HG03460 (cell line): Measurements from ENCODE around the gene ZNF862.

Source experiments
- ATAC-seq: cut with Tn5 transposase; IDR thresholded peaks from one replicate; pipeline ENCODE4 v1.9.1; 2021; ENCODE audit not compliant: unreplicated experiment

Gene ZNF862

DNA sequence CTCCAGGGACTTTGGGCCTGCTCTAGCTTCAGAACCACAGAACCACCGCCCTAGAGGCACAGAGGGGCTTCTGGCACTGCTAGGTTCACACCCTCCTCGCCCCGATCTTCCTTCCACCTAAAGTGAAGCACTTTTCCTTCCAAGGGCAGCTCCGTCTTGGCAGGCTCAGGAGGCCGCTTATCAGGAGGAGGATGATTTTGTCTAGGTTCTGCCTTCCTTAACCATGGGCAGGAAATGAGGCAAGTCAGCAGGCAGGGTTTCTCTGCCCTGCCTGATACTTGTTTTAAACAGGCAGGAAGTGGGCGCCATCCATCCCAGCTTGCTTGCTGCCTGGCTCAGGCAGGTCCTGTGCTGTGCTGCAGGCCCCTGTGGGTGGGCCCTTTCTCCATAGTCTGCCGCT lies 27.3 kb downstream of the ZNF862 start:
- ATAC-seq = no peak

DNA sequence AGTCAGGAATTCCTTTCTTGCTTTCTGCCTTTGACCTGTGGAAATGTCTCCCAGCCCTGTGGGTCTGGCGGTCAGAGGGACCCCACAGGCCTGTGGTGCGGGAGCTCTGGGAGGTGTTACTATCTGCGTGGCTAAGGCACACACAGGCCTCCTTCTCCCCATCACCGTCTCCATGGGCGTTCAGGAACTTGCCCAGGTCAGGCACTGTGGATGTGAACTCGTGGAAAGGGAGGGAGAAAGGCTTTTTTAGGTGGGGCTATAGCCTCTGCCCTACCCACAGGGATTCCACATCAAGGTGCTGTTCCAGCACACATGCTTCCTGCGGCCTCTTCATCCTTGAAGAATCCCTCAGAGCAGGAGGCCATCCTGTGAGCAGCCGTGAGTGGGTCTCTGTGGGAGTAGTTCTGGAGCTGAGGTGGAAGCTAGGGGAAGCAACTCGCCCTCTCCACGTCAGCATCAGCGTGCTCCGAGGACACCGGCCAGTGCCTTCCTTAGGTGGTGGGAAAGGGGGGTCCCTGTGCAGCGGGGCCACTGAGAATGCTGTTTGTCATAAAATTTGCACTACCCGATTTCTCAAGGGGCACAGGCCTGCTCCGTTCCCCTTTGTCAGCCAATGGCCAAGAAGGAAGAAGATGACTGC lies 28.1 kb downstream of the ZNF862 start:
- no peak for ATAC-seq

DNA sequence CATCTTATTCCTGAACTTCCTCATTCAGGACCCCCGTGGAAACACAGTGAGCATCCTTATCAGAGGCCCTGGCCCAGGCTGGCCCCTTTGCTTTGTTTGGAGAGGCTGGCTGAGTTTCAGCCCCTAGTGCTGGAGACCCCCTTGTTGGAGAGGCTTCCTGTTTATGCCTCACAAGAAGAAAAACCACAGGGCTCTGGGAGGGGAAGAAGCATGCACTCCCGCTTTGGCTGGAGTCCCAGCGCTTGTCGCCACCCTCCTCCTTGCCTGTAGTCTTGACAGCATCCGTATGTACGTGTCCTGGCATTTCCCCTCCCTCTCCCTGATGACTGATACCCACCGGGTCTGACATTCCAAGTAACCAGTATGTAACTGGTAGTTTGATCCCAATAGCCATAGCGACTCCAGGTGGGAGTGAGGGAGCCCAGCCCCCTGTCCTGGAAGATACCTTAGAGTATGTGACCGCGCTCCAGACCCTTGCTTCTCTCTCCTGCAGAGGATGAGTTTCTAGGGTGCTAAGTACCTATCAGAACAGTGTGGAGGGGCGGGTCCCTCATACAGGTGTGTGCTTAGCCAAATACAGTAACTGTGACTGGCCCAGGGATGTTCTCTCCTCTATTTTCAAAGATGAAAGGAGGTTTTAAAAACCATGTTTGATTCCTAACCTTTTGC lies 28.7 kb downstream of the ZNF862 start:
- no peak for ATAC-seq

DNA sequence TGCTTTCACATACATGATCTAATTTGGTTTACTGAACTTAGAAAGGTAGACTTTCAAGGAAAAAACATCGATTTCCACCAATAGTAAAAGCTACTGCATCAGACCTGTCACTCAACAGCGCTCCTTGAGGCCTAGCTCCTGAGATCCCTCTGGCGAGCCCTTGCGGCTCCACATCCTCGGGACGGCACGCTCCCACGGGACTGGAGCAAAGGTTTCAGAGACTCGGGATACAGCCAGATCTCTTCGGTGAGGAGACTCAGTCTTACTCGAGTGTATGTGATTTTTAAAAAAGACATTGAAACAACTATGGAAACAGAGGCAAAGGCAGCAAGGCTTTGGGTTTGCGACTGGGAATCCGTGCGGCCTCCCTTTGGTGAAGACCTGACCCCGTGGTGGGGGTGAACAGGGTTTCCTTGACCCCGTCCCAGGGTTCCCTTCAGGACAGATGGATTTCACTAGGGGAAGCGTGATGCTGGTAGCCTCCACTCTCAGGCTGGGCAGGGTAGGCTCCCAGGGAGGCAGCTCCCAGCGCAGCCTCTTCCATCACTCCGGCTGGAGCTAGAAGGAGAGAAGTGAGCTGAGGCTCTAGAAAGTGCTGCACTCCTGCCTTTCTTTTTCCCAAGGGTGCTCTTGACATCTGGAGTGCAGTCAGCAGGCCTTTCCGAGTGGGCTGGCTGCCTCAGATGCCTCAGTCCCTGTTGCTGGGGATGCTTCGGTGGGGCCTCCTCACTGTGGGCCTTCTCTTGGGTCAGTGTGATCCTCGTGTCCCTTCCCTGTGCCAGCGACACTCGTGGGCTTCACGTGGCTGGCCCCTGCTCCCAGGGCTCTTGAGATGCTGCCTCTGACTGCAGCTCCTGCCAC lies 29.8 kb downstream of the ZNF862 start:
- ATAC-seq = no peak

DNA sequence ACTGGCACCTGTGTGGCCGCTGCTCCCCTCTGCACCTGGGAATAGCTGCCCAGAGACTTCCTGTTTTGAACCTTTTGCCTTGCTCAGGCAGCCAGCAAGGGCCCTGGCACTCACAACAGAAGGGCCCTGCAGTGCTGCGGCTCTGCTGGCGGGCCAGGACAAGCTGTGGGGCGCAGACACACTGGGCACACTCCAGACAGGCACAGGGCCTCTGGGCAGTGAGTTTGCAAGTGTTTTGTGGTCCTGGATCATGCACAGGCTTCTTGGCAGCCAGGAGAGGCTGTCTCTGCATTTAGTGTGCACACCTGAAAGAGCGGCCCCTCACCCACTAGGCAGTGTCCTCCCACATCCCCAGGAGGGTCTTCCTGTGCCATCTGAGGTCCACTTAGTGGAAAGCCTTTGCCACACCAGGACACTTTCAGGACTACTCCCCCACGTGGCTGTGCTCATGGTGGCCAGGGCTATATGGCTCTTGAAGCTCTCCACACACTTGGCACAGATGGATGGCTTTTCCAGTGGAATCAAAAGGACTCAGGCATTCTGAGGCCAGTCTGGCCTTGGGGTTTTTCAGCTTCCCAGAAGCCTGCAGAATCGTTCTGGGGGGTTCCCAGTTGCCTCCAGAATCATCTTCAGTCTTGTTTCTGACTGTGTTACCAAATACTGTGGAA lies 30.6 kb downstream of the ZNF862 start:
- ATAC-seq = no peak

DNA sequence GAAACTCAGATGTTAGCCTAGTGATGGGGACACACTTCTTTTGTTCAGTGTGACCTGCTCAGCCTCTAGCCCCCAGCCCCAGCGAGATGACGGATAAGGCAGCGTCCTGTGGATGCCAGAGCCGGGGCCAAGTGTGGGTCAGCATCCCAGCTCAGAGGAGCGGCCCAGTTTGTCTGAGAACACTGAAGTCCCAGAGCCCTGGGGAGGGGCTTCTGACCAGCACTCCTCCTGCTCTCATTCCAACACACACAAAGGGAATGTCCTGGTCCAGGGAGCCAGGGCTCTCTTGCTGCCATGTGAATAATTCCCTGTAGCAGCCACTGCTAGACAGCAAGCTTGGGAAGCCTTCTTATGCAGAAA lies 31.1 kb downstream of the ZNF862 start:
- ATAC-seq = no peak

DNA sequence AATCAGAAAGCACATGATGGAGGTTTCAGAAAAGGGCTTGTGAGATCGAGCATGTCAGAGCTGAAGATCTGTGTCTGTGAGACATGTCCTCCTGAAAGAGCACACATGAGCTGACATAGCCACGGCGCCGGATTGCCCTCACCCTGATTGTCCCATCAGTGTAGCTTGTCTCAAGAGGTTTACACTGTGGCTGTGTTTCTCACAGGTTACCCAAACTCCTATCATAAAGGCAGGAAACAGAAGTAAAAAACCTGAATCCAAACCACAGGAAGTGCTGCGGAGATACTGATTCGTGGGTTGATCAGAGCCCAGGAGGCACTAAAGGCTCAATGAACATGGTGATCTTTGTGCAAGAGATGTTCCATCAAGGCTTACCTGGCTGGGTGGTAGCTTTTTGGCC lies 31.7 kb downstream of the ZNF862 start:
- ATAC-seq = no peak

DNA sequence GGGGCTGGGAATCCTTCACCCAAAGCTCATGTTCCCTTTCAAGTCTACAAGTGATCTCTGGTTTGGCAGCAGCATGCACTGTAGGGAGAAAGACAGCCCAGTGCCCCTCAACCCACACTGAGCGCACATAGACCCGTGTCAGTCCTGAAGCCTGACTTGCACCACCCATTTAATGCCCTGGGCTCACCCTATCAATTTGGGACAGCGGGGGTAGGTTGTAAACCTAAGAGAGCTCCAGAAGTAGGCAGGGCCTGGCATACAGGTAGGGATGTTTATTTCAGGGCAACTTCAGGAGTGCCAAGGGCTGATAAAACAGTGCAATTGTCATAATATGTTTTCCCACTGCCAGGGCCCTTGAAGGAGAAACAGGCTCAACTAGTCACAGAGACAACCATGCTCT lies 32.1 kb downstream of the ZNF862 start:
- ATAC-seq = no peak

DNA sequence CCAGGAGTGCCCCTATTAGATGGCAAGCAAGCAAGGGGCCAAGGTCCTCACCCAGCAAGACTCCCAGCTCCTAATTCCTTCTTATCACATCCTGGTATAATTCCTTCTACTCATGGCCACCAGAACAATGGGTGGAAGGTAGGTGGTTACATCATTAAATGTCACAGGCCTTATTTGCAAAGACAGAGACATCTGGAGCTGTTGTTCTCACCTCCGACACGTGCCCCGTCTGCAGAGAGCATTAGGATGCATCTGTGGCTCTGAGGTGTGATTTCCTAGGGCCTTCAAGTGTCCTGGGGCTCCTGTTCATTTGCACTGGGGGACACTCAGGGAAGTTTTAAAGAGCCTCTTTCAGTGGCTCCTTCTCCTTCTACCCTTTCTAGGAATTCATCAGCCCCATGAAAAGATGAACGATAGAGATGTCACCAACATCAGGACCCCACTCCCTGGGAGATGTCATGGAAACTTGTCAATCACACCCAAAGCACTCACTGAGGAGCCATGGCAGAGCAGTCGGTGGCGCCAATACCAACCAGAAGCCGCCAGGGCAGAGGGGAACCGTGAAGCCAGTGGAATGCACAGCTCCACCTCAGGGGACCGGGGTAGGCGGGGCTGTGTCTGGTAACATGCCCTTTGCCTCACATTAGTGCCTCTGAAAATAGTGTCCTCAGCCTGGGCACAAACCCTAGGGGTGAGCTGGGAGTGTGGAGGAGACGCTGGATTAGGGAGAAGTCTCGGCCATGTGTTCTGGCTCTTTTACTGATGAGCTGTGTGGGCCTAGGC lies 32.7 kb downstream of the ZNF862 start:
- no peak for ATAC-seq

DNA sequence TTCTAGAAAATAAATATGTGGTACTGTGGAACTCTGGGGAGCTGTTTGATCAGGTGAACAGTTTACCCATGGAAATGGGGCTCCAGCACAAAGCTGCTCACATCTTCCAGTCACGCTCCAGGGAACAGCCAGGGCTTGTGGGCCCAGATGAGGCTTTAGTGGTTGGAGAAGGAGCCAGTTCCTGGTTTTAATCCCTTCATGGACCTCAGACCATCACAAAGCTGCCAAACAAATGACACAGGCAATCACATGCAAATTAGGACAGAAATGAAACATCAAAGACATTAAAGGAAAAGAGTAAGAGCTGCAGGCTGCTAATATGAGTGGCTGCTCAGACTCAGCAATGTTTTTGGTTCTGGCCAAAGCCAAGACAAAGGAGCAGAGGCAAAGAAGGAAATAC lies 33.4 kb downstream of the ZNF862 start:
- ATAC-seq = no peak

DNA sequence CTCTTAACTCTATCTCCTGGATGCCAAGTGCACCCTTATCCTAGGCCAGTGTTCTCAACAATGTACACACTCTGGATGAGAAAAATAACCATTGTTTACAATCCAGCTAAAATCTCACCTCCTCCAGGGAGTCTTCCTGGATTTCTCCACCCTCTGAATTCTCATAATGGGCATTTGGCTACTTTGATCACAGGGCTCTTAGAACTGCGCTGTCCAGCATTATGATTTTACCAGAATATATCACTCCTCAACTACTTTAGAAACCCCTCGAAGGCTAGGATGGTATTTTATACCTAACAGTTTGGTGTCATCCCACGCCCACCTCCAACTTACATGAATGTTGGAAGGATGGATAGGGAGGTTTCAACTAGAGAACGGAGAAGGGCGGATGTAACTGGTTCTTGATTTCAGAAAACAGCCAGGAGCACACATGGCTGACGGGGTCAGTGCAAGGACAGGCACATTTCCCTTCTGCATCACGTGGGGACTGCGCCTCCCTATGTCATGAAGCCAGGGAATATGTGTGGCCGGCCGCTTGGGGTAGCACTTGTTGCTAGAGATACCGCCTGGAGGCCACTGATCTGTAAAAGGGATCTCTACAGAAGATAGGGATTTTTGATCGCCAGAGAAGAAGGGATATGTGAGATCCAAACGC lies 34.4 kb downstream of the ZNF862 start:
- no peak for ATAC-seq

DNA sequence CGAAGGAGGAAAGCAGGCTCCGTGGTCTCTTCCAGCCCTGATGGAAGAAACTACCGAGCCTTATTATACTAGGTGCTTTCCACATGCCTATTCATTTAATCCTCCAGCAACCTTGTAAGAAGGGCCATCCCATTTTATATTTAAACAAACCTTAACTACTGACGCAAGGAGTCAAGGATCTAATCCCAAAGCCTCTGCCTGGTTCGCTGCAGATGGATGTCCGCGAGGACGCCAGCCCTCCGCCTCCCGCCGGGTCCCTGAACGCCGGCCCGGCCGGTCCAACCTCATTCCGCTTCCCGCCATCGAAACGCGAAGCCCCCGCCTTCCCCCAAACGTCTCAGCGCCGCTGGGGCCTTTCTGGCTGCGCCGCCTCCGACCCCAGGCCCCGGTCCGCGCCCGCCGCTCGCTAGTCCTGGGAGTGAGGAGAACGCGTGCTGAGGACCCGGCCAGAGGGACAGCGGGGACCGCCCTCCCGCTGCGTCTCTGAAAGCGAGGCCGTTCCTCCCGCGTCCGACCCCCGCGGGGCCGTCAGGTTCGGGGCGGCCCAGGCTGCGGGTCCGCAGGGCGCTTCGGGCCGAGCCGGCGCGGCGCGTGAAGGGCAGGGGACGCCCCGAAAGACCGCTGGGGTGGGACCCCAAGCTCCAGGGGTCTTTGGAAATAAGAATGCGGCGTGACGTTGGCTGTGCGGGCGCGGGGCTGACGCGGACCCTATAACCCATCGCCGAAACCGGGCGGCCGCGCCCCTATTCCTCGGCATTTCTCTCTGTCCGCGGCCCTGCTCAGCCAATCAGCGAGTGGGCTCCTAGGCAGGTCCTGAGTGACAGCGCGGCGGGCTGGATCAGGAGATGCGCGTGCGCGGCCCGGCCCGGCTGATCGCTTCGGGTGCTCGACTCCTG lies 35.1 kb downstream of the ZNF862 start, which contains the start of gene ATP6V0E2:
Gene ATP6V0E2, plus strand, starts transcription at position 896 of the 896 bp plus-strand sequence. CDS start 97 bp downstream, outside the sequence.
- peak; percentile 84 for ATAC-seq

DNA sequence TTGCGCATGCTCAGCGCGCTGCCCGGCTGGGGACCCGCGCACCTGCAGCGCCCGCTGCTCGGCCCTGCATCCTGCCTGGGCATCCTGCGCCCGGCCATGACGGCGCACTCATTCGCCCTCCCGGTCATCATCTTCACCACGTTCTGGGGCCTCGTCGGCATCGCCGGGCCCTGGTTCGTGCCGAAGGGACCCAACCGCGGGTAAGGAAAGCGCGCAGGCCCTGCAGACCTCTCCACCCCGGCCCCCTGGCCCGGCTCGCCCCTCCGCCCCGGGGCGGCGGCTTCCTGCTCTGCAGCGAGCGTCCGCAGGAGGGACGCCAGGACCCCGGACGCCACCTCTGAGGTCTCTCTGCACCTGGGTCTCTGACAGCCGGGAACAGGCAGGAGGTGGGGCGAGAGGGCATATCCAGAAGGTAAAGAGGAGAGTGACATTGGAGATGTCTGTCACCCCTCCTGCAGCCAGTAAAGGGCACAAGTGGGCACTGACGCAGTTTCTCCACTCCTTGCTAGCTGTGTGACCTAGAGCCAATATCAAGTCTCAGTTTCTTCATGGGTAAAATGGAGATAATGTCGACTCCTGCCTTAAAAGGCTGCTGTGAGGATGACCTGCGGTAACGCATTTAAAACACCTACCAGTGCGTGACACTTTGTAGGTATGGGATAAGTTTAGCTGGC lies 35.9 kb downstream of the ZNF862 start:
- ATAC-seq = peak; percentile 23

DNA sequence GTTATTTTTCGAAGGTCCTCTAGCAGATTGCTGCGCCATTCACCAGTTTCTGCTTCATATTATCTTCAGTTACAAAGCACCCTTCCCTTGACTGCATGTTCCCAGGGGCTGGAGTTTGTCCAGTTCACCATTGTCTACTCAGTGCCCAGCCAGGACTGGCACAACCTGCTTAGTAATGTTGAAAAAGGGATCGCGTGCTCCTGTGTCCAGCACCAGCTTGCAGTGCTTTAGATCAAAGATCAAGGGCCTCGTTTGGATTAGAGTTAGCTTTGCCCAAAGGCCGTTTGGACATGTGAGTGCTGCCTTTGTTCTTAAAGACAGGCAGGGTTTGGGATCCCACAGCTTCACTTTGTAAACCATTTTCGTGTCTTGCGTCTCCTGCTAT lies 36.5 kb downstream of the ZNF862 start:
- ATAC-seq = no peak

DNA sequence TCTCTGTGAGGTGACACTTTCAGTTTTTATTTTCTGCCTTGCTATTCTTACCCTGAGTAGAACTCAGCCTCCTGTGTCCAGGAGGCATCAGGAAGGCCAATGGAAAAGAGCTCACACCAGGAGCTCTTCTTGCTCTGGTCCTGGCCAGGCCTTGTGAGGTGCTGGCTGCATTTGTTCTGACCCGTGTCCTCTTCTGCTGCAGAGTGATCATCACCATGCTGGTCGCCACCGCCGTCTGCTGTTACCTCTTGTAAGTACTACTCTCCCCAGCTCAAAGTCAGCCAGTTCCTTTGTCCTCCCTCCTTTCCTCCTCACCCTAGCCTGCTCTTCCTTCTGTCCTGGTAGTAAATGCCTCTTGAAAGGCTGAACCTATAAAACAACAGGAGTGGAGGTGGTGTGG lies 37.2 kb downstream of the ZNF862 start:
- ATAC-seq = no peak

DNA sequence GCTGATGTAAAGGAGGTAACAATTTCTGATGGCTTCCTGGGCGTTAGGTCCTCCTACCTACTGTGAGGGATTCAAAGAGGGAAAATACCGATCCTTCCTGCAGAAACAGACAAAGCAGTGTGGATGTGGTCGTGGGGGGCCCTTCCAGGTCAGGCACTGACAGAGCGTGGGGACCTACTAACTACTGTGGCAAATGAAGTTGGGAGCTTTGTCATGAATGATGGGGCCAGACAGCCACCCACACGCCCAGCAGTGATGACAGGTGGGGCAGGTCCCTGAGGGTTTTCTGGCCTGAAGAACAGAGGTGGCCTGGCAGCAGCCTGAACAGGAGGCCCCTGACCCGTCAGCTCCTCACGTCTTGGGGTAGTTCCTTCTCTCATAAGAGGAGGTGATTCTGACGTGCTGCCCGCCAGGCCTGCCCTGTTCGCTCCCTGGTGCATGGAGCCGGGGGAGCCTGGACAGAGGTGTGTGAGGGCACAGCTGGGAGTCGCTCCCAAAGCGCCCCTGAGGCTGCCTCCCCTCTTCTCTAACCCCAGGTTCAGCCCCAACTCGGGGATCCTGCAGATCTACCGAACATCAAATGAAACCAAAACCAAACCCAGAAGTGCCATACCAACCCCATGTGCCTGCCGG lies 39.8 kb downstream of the ZNF862 start:
- ATAC-seq = no peak

DNA sequence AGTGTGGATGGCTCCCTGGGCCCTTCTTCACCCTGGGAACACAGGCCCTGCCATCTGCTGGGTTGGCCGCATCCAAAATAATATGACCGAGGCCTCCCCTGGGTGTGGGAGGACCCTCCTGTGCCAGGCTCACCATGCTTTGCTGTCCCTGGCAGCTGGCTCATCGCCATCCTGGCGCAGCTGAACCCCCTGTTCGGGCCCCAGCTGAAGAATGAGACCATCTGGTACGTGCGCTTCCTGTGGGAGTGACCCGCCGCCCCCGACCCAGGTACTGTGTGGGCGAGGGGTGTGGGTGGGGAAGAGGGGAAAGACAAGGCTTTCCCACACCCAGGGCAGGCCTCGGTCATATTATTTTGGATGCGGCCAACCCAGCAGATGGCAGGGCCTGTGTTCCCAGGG lies 40.3 kb downstream of the ZNF862 start:
- no peak for ATAC-seq

DNA sequence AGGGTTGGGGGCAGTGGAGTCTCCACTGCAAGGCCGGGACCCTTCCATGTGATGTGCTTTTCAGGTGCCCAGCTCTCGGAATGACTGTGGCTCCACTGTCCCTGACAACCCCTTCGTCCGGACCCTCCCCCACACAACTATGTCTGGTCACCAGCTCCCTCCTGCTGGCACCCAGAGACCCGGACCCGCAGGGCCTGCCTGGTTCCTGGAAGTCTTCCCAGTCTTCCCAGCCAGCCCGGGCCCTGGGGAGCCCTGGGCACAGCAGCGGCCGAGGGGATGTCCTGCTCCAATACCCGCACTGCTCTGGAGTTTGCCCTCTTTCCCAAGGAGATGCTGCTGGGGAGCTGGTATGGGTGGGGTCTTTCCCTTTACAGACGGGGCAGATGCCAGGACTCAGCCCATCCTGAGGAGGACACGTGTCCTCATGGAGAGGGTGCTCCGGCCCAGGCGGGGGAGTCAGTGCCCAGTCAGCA lies 41.1 kb downstream of the ZNF862 start:
- no peak for ATAC-seq
